CD4-positive, alpha-beta T cell (primary cell): ENCODE results near the gene CAPRIN2. TPM values are rescaled to one million over a fixed set of nuclear protein-coding genes. Genes with fewer than 3 reads are reported as not detected.

Experiments
- ATAC-seq: fragments of 200-7000 bp; cut with Tn5 transposase; one replicate; pipeline ENCODE4 v1.10.0; 2022; ENCODE audit warnings: mild to moderate bottlenecking; ENCODE audit not compliant: poor library complexity
- CTCF ChIA-PET: fragments of 350-600 bp; sonication (Branson Sonifier 250); formaldehyde crosslinking; loops from one replicate; lab custom pipeline; 2021; ENCODE audit warnings: antibody characterized with exemption, inconsistent platforms; lab: Charles Lee
- POLR2A ChIA-PET: fragments of 350-600 bp; sonication (Branson Sonifier 250); formaldehyde crosslinking; loops from one replicate; lab custom pipeline; 2021; ENCODE audit warnings: antibody characterized with exemption, inconsistent platforms; lab: Charles Lee
- DNase-seq, 14 experiments: peaks; one replicate each; pipeline ENCODE4 v3.0.0-alpha.2; 2013 to 2020; ENCODE audit warnings: mixed read lengths in 2 of 14
- H3K27ac ChIP-seq, 2 donors: one replicate each; pipeline versions ENCODE4 v1.5.1 to v1.7.0; 2013; ENCODE audit warnings: low read length in 2 of 2, low read depth in 1 of 2, mild to moderate bottlenecking in 1 of 2
- H3K27me3 ChIP-seq, 2 experiments: 1 replicate in 1 of 2; 2 replicates in 1 of 2; pipeline versions ENCODE4 v1.6.1 to v1.7.0; 2013; ENCODE audit warnings: low read length in 2 of 2, control low read depth in 1 of 2, mild to moderate bottlenecking in 1 of 2, moderate library complexity in 1 of 2; ENCODE audit not compliant: insufficient read depth in 2 of 2, control insufficient read depth in 1 of 2
- H3K36me3 ChIP-seq: one replicate; pipeline ENCODE4 v1.6.1; 2013; ENCODE audit warnings: low read length, control low read depth; ENCODE audit not compliant: insufficient read depth
- H3K4me1 ChIP-seq: one replicate; pipeline ENCODE4 v1.6.1; 2013; ENCODE audit warnings: low read length, control low read depth; ENCODE audit not compliant: insufficient read depth
- H3K4me3 ChIP-seq: one replicate; pipeline ENCODE4 v1.5.1; 2013; ENCODE audit warnings: mild to moderate bottlenecking, low read length, moderate library complexity
- H3K9me3 ChIP-seq, 2 experiments: 1 replicate in 1 of 2; 2 replicates in 1 of 2; pipeline versions ENCODE4 v1.6.1 to v1.7.0; 2013; ENCODE audit warnings: low read length in 2 of 2, mild to moderate bottlenecking in 2 of 2, control low read depth in 1 of 2, moderate library complexity in 1 of 2; ENCODE audit not compliant: control insufficient read depth in 1 of 2, insufficient read depth in 1 of 2
- H3K27ac Mint-ChIP-seq: one replicate; pipeline ENCODE4 v1.8.0; 2020; ENCODE audit warnings: mixed read lengths
- H3K27me3 Mint-ChIP-seq: one replicate; pipeline ENCODE4 v1.8.0; 2021; ENCODE audit warnings: mixed read lengths
- H3K36me3 Mint-ChIP-seq: one replicate; pipeline ENCODE4 v1.8.0; 2021; ENCODE audit warnings: low read depth, mixed read lengths
- H3K4me1 Mint-ChIP-seq: one replicate; pipeline ENCODE4 v1.8.0; 2021; ENCODE audit warnings: low read depth, mixed read lengths
- H3K4me3 Mint-ChIP-seq: one replicate; pipeline ENCODE4 v1.8.0; 2020; ENCODE audit warnings: mild to moderate bottlenecking, mixed read lengths
- H3K9me3 Mint-ChIP-seq: one replicate; pipeline ENCODE4 v1.8.0; 2020; ENCODE audit warnings: mixed read lengths
- intact Hi-C, 2 experiments: fragments of 100-400 bp; cut with DNase I in 1 of 2; cut with micrococcal nuclease in 1 of 2; formaldehyde crosslinking; loops; one replicate each; pipeline versions ENCODE4 v1.15.1 to v1.9.0; 2023 to 2025; cut with DNase I, micrococcal nuclease
- total RNA-seq, 174 experiments: library from RNA in 2 of 174; stranded (reverse) in 2 of 174; gene quantifications; one replicate each; pipeline ENCODE4 v1.2.3 and lab custom pipeline; 2021 to 2026
- TF ChIP-seq, protein P1 (sequence below): fragments of 200-600 bp; IDR thresholded peaks from one replicate; pipeline ENCODE4 v1.8.0; 2022; ENCODE audit warnings: antibody characterized with exemption, mild to moderate bottlenecking

CAPRIN2 gene
- total RNA-seq, 2 experiments from 2014 or later = 21.2 to 24.6 TPM

DNA sequence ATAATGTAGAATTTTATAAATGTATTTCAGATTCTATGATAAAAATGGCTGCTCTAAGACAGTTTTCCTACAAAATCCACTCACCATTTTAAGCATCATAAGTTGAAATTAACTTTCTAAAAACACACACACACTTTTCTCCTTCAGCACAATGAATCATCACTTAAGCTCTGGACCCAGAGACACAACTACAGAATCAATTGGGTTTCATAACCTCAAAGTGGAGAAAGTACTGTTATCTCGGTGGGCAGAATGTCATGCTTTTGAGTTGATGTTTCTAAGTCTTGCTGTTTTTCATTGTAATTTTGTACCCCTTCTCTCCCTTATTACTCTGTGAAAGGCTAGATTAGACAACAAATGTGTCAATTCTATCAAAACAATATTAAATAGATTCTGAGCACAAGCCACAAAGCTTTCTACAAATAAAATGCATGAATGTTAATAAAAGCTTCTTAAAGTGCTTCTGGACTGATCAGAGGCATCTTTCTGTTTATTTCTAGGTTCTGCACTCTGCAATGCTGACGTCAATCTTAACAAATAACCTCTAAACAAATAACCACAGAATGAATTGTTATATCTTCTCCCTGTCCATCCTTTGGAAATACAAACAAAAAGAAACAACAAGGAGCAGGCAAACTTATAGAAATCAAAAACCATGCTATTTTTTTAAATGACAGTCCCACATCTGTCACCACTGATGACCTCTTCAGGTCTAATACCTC is 67.3 kb downstream of the CAPRIN2 start:
- H3K27me3 Mint-ChIP-seq = no peaks in the 10 kb centered on the region
- H3K9me3 ChIP-seq = no peaks in the 10 kb centered on the region
- CTCF ChIA-PET = no interaction called here
- H3K4me3 ChIP-seq = no peak overlapping the region
- DNase-seq = no peak
- H3K27me3 ChIP-seq = no peaks in the 10 kb centered on the region
- H3K4me1 Mint-ChIP-seq = peaks cover 35% of the 10 kb centered on the region
- intact Hi-C loops = no loop called here
- H3K36me3 Mint-ChIP-seq = peaks cover 63% of the 10 kb centered on the region
- H3K9me3 Mint-ChIP-seq = no peaks in the 10 kb centered on the region
- H3K36me3 ChIP-seq = peaks cover 28% of the 10 kb centered on the region
- no peaks in the 10 kb centered on the region for H3K4me1 ChIP-seq
- H3K4me3 Mint-ChIP-seq = no peak overlapping the region
- ATAC-seq = no peak
- no peak overlapping the region for H3K27ac Mint-ChIP-seq
- TF ChIP-seq, protein P1, sequence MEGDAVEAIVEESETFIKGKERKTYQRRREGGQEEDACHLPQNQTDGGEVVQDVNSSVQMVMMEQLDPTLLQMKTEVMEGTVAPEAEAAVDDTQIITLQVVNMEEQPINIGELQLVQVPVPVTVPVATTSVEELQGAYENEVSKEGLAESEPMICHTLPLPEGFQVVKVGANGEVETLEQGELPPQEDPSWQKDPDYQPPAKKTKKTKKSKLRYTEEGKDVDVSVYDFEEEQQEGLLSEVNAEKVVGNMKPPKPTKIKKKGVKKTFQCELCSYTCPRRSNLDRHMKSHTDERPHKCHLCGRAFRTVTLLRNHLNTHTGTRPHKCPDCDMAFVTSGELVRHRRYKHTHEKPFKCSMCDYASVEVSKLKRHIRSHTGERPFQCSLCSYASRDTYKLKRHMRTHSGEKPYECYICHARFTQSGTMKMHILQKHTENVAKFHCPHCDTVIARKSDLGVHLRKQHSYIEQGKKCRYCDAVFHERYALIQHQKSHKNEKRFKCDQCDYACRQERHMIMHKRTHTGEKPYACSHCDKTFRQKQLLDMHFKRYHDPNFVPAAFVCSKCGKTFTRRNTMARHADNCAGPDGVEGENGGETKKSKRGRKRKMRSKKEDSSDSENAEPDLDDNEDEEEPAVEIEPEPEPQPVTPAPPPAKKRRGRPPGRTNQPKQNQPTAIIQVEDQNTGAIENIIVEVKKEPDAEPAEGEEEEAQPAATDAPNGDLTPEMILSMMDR = no peak
- H3K27ac ChIP-seq = no peak overlapping the region
- POLR2A ChIA-PET = no interaction called here

DNA sequence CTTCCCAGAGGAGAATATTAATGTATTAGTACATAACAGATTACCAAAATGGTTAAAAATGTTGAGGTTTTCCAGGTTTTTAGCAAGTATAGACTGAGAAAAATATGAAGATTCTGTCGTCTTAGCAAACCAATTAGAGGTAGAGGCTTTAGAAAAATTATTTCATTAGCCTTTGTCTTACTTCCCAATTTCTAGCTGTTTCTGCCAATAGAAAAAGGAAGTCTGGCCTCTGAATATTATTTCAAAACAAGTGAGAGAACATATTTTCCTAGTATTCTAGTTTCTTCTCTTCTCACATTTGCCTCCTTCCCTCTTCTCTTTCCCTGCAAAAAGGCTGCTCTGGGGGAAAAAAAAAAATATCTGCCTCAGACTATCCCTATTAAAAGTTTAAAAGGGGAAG is 75.5 kb downstream of the CAPRIN2 start:
- CTCF ChIA-PET = no interaction called here
- intact Hi-C loops = no loop called here
- H3K36me3 ChIP-seq = peaks cover 65% of the 10 kb centered on the region
- Mint-ChIP-seq H3K4me3 (no peak overlapping the region), H3K27me3 (no peaks in the 10 kb centered on the region), H3K36me3 (peaks cover 79% of the 10 kb centered on the region), H3K9me3 (no peaks in the 10 kb centered on the region), H3K27ac (no peak overlapping the region), H3K4me1 (no peaks in the 10 kb centered on the region)
- no peak overlapping the region for H3K4me3 ChIP-seq
- H3K9me3 ChIP-seq = no peaks in the 10 kb centered on the region
- POLR2A ChIA-PET = no interaction called here
- no peak overlapping the region for H3K27ac ChIP-seq
- TF ChIP-seq, protein P1 = no peak
- ATAC-seq (no peak), DNase-seq (no peak)
- H3K4me1 ChIP-seq = no peaks in the 10 kb centered on the region
- no peaks in the 10 kb centered on the region for H3K27me3 ChIP-seq

DNA sequence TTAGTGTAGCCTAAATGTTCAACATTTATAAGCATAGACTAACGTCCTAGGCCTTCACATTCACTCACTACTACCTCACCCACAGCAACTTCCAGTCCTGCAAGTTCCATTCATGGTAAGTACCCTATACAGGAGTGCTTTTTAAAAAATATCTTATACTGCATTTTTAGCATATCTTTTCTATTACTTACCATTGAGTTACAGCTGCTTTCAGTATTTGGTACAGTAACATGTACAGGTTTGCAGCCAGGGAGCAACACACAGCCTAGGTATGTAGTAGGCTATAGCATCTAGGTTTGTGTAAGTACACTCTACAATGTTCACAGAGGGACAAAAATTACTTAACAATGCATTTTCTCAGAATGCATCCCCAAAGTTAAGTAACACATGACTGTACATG is 76.5 kb downstream of the CAPRIN2 start:
- H3K36me3 Mint-ChIP-seq = peaks cover 79% of the 10 kb centered on the region
- intact Hi-C loops = no loop called here
- POLR2A ChIA-PET = no interaction called here

More for the DNA sequence above, 76.5 kb downstream of the CAPRIN2 start:
- no peaks in the 10 kb centered on the region for H3K27me3 Mint-ChIP-seq
- Histone ChIP-seq H3K4me1 (no peaks in the 10 kb centered on the region), H3K36me3 (peaks cover 66% of the 10 kb centered on the region), H3K4me3 (no peak overlapping the region), H3K9me3 (no peaks in the 10 kb centered on the region), H3K27me3 (no peaks in the 10 kb centered on the region), H3K27ac (no peak overlapping the region)
- TF ChIP-seq, protein P1 = no peak
- H3K27ac Mint-ChIP-seq = no peak overlapping the region
- CTCF ChIA-PET = no interaction called here
- no peak overlapping the region for H3K4me3 Mint-ChIP-seq
- H3K4me1 Mint-ChIP-seq = no peaks in the 10 kb centered on the region
- H3K9me3 Mint-ChIP-seq = no peaks in the 10 kb centered on the region
- ATAC-seq = no peak
- no peak for DNase-seq
